Panc1 (cell line): ENCODE data around the gene FAM53B.

Source experiments
- CTCF ChIP-seq: fragments of 450-650 bp; IDR thresholded peaks from 2 replicates; pipeline ENCODE4 v1.5.1; 2017; ENCODE audit warnings: mild to moderate bottlenecking
- POLR2AphosphoS5 ChIP-seq: IDR thresholded peaks from 2 replicates; pipeline ENCODE4 v1.6.1; 2012; ENCODE audit warnings: mild to moderate bottlenecking, low read depth, low read length, moderate library complexity
- REST ChIP-seq, 2 experiments: IDR thresholded peaks; 2 replicates each; pipeline ENCODE4 v1.6.1; 2011 to 2012; ENCODE audit warnings: low read depth in 2 of 2, control low read depth in 1 of 2, low read length in 1 of 2, mild to moderate bottlenecking in 1 of 2, moderate library complexity in 1 of 2; ENCODE audit not compliant: insufficient read depth in 1 of 2
- SIN3A ChIP-seq: IDR thresholded peaks from 2 replicates; pipeline ENCODE4 v1.6.1; 2012; ENCODE audit warnings: low read depth, mild to moderate bottlenecking, low read length, moderate library complexity, borderline replicate concordance; ENCODE audit not compliant: insufficient read depth
- TCF7L2 ChIP-seq: IDR thresholded peaks from 2 replicates; pipeline ENCODE4 v1.6.1; 2011; ENCODE audit warnings: mild to moderate bottlenecking, low read depth, low read length, inconsistent platforms

GRCh38 chr10:124724279-124725027, 19.7 kb downstream of the FAM53B start:
- TF ChIP-seq CTCF (no peak), REST (IDR thresholded peaks at IDR 0.05; ENCODE audit: insufficient read depth in 1 of 2, low read depth in 2 of 2, low read length in 1 of 2) (no peak), POLR2AphosphoS5 (no peak), SIN3A (no peak), TCF7L2 (no peak)
